HG03565 (cell line): ENCODE measurements around the gene QARS1.

ENCODE experiments used
- ATAC-seq: cut with Tn5 transposase; IDR thresholded peaks from one replicate; pipeline ENCODE4 v1.9.1; 2021; ENCODE audit warnings: mild to moderate bottlenecking, moderate library complexity; ENCODE audit not compliant: unreplicated experiment

The QARS1 gene

GRCh38 chr3:49104427-49105291, at the start of gene QARS1:
Gene QARS1, minus strand, starts transcription at chr3:49104757. Its CDS starts 24 bp downstream, at chr3:49104733.
- peak; percentile 67 for ATAC-seq

- ATAC-seq: no peak
Observed at GRCh38 chr3:49153349-49153912, 48.9 kb upstream of the QARS1 start.

GRCh38 chr3:49151610-49152009, 47.1 kb upstream of the QARS1 start:
- ATAC-seq: no peak

DNA sequence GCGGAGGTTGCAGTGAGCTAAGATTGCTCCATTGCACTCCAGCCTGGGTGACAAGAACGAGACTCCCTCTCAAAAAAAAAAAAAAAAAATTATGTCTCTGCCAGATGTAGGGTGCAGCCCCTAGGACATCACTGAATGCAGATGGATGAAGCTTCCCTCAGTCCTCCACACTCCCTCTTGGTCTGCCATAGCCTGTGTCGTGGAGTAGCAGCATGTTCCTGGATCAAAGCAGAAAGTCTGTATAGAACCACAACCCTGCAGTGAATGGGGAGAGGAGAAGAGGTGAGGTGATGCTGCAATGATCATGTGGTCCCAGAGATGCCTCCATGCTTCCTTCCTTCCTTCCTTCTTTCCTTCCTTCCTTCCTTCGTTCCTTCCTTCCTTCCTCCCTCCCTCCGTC, 43.6 kb upstream of the QARS1 start:
- ATAC-seq: no peak

- ATAC-seq: no peak
Observed at GRCh38 chr3:49140080-49140479, 35.5 kb upstream of the QARS1 start.

DNA sequence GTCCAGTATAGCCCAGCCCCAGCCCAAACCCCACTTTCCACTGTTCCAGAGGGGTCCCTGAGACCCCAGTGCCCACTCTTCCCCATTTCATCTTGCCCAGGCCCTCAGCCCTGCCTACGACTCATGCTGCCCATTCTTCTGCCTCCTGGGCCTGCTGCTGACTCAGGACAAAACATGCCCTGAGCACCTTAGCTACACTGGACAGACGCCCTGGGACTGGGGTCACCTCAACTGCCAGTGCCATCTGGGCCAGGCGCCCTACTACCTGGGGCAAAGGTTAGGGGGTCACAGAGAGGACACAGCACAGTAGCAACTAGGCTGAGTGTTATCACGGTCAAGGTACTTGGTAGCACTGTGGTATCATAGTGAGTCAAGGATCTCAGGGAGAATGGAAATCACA, 30.9 kb upstream of the QARS1 start:
- no peak for ATAC-seq

- no peak for ATAC-seq
Observed at GRCh38 chr3:49134471-49135265, 30.1 kb upstream of the QARS1 start.

- no peak for ATAC-seq
Observed at GRCh38 chr3:49133226-49133951, 28.8 kb upstream of the QARS1 start.

GRCh38 chr3:49132437-49133225, 28.1 kb upstream of the QARS1 start, which contains the start of gene LAMB2:
Gene LAMB2, minus strand, starts transcription at chr3:49133050. Its CDS starts 183 bp downstream, at chr3:49132867.
- ATAC-seq: no peak

DNA sequence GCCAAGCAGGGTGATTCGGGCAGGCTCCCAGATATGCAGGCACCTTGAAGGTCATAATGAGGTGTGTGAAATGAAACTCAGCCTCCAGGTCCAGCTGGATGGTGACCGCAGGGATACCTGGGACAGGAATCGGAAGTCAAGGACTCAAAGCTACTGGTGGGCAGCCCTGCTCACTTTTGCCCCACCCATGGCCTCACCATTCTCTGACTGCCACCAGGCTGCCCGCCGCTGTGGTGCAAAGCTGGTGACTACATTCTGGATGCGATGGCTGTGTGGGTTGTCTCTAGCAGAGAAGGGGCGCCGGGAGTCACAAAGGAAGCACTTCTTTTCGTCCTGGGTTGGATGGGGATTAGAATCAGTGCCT, 27.5 kb upstream of the QARS1 start:
- ATAC-seq: no peak

- ATAC-seq: no peak
Observed at GRCh38 chr3:49131576-49131975, 27.0 kb upstream of the QARS1 start.

GRCh38 chr3:49131040-49131439, 26.5 kb upstream of the QARS1 start:
- ATAC-seq: no peak

DNA sequence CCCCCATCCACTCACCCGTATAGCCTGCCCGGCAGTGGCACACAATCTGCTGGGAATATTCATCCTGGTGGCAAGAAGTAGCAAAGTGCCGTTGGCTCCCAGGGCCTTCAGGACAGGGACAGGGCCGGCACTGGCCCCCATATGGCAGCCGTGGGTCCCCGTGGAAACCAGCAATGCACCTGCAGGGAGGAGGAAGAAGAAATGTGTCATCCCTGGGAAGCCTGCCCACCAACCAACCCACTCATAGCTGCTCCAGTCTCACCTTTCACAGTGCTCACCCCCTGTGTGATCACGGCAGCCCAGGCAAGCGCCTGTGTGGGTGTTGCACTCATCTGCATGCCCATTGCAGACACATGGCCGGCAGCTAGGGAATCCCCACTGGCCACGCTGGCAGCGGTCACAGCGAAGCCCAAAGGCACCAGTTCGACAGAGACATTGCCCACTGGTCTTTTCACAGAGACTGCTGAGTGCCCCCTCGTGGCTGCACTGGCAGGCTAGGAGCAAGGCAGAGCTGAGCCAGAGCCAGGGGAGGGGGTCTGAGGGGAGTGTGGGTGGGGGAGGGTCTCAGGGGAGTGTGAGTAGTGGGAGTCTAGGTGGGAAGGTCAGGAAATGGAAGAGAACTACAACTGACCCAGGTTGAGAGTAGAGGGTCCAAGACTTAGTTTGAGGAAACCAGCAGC, 20.6 kb upstream of the QARS1 start:
- no peak for ATAC-seq

GRCh38 chr3:49124203-49124602, 19.6 kb upstream of the QARS1 start:
- no peak for ATAC-seq

DNA sequence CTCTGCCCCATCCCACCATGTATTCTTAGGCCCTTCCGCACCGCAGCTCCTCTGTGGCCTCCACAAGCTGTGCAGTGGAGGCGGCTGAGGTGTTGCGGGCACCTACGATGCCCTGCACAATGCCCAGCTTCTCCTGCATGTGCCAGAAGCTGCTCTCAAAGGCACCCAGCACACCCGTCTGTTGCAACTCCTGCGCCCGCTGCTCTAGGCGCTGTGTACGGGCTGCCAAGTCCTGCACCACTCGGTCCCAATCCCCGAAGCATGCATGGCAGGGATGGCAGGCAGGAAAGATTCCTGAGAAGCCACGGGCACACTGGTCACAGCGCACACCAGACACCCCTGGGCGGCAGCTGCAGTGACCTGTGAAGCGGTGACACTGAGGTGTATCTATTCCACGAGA, 19.1 kb upstream of the QARS1 start:
- no peak for ATAC-seq

DNA sequence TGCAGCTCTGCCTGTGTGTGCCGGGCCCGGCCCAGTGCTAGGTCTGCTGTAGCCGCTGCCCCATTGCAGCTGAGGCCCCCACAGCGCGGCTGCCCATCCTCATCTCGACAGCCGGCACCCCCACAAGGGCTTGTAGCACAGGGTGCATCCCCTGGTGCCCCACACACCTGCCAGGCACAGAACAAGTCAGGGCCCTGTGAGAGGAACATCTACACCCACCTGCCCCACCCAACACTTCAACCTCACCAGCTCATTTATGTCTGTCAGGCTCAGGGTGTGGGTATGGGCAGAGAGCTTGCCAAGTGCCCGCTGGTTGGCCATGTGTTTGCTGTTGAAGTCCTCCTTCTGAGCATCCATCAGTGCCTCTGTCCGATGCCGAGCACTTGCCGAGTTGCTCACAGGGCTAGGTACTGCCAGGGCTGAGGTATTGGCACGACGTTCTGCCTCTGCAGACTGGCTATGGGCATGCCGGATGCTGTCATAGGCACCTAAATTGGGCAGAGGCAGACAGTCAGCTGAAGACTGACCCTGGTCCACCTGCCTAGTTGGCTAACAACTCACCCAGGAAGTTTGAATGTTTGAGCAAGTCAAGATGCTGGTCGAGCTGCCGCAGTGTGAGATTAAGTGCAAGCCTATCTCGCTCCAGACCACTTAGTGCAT, 18.5 kb upstream of the QARS1 start:
- ATAC-seq: no peak

GRCh38 chr3:49122451-49122850, 17.9 kb upstream of the QARS1 start:
- ATAC-seq: no peak

- ATAC-seq: no peak
Observed at GRCh38 chr3:49122022-49122421, 17.5 kb upstream of the QARS1 start.

DNA sequence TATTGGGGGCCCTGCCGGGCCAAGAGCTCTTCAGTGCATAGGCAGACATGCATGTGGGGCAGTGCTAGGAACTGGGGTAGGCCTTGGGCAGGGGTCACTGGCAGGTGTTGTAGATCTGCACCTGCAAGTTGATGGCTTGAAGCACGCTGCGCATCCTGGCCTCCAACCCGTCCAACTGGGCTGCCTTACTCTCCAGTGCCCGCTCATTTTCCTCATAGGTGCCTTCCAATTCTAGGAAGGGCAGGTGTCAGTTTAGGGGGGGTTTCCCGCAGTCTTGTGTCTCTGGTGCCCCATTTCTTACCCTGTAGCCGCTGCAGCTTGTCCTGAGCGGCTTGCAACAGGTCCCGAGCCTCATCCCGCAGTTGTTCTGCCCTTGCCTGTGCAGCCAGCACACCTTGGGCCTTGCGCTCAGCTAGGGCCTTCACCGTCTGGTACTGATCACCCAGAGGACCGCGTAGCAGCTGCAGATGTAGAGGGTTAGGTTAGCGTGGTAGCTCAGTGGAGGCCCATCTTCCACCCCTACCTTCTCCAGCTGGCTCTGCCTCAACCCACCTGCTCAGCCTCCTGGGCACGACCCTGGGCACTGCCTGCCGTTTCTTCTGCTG, 16.7 kb upstream of the QARS1 start:
- ATAC-seq: no peak
